Measurements from ENCODE around the gene ZCCHC8.
"Not testable (repeated sequence)": the region's sequence is repeated elsewhere in the genome, so short reads cannot be mapped to it uniquely, and the experiment has no call there.

The ZCCHC8 gene

GRCh38 chr12:122516544-122517361 is 16.0 kb upstream of the ZCCHC8 start:
- no peak for DNase-seq
- TF ChIP-seq CTCF (IDR thresholded peaks at IDR 0.05) = no peak
- no peak overlapping the region for H3K4me3 Mint-ChIP-seq
- no peaks in the 10 kb centered on the region for H3K4me1 Mint-ChIP-seq
- no peaks in the 10 kb centered on the region for H3K9me3 Mint-ChIP-seq
- H3K27me3 Mint-ChIP-seq (ENCODE audit: low read depth, poor library complexity) = peaks cover 4% of the 10 kb centered on the region
- peaks cover 94% of the 10 kb centered on the region for H3K36me3 Mint-ChIP-seq (ENCODE audit: low read depth)
- H3K27ac Mint-ChIP-seq = no peak overlapping the region

- TF ChIP-seq CTCF (IDR thresholded peaks at IDR 0.05) = no peak
- Mint-ChIP-seq H3K4me1 (no peaks in the 10 kb centered on the region), H3K27me3 (ENCODE audit: low read depth, poor library complexity) (peaks cover 4% of the 10 kb centered on the region), H3K27ac (no peak overlapping the region), H3K36me3 (ENCODE audit: low read depth) (peaks cover 95% of the 10 kb centered on the region), H3K4me3 (no peak overlapping the region), H3K9me3 (no peaks in the 10 kb centered on the region)
- no peak for DNase-seq
Observed at GRCh38 chr12:122515275-122515674, 14.5 kb upstream of the ZCCHC8 start.

- Mint-ChIP-seq H3K4me1 (no peaks in the 10 kb centered on the region), H3K27me3 (ENCODE audit: low read depth, poor library complexity) (peaks cover 4% of the 10 kb centered on the region), H3K27ac (no peak overlapping the region), H3K36me3 (ENCODE audit: low read depth) (peaks cover 96% of the 10 kb centered on the region), H3K4me3 (no peak overlapping the region), H3K9me3 (no peaks in the 10 kb centered on the region)
- no peak for TF ChIP-seq CTCF (IDR thresholded peaks at IDR 0.05)
- no peak for DNase-seq
Observed at GRCh38 chr12:122513660-122514059, 12.9 kb upstream of the ZCCHC8 start.

- peaks cover 97% of the 10 kb centered on the region for H3K36me3 Mint-ChIP-seq (ENCODE audit: low read depth)
- not testable (repeated sequence) for DNase-seq; H3K4me1 Mint-ChIP-seq; H3K27me3 Mint-ChIP-seq (ENCODE audit: low read depth, poor library complexity); H3K27ac Mint-ChIP-seq; H3K4me3 Mint-ChIP-seq; H3K9me3 Mint-ChIP-seq
Observed at GRCh38 chr12:122513028-122513427, 12.3 kb upstream of the ZCCHC8 start.

- no peak overlapping the region for H3K4me3 Mint-ChIP-seq
- H3K27ac Mint-ChIP-seq = no peak overlapping the region
- H3K4me1 Mint-ChIP-seq = no peaks in the 10 kb centered on the region
- no peaks in the 10 kb centered on the region for H3K27me3 Mint-ChIP-seq (ENCODE audit: low read depth, poor library complexity)
- DNase-seq = no peak
- peaks cover 85% of the 10 kb centered on the region for H3K36me3 Mint-ChIP-seq (ENCODE audit: low read depth)
- H3K9me3 Mint-ChIP-seq = no peaks in the 10 kb centered on the region
- no peak for TF ChIP-seq CTCF (IDR thresholded peaks at IDR 0.05)
Observed at GRCh38 chr12:122508163-122508562, 7.4 kb upstream of the ZCCHC8 start.

- H3K36me3 Mint-ChIP-seq (ENCODE audit: low read depth) = peaks cover 83% of the 10 kb centered on the region
- no peak overlapping the region for H3K4me3 Mint-ChIP-seq
Observed at GRCh38 chr12:122506393-122506938, 5.7 kb upstream of the ZCCHC8 start.

More at GRCh38 chr12:122506393-122506938, 5.7 kb upstream of the ZCCHC8 start:
- TF ChIP-seq CTCF (IDR thresholded peaks at IDR 0.05) = no peak
- DNase-seq = no peak
- Mint-ChIP-seq H3K9me3 (no peaks in the 10 kb centered on the region), H3K4me1 (peaks cover 5% of the 10 kb centered on the region), H3K27me3 (ENCODE audit: low read depth, poor library complexity) (no peaks in the 10 kb centered on the region), H3K27ac (no peak overlapping the region)

All from nephron progenitor cell (in vitro differentiated cells).